Neural cell (in vitro differentiated cells): ENCODE results near the gene GZMH. TPM values are rescaled to one million over a fixed set of nuclear protein-coding genes. Genes with fewer than 3 reads are reported as not detected.

Experiments used
- H2AFZ ChIP-seq: fragments of 200-600, 300-800 bp; sonication (generic), shearing (Covaris generic); 2 replicates; pipeline ENCODE4 v1.6.0; 2014; ENCODE audit warnings: low read depth, mild to moderate bottlenecking, antibody characterized with exemption, low read length, moderate library complexity
- H3F3A ChIP-seq: fragments of 200-600 bp; shearing (Covaris generic); 2 replicates; pipeline ENCODE4 v1.6.1; 2016; ENCODE audit warnings: mild to moderate bottlenecking, moderate library complexity, mixed read lengths, antibody characterized with exemption, low read length; ENCODE audit not compliant: insufficient read depth, poor library complexity, severe bottlenecking
- H3K27ac ChIP-seq: fragments of 200-600, 300-800 bp; sonication (generic), shearing (Covaris generic); 2 replicates; pipeline ENCODE4 v1.5.1; 2014; ENCODE audit warnings: mild to moderate bottlenecking, low read length, moderate library complexity
- H3K27me3 ChIP-seq: fragments of 300-800, 200-600 bp; sonication (generic), shearing (Covaris generic); 2 replicates; pipeline ENCODE4 v1.6.0; 2014; ENCODE audit warnings: mild to moderate bottlenecking, low read depth, low read length, moderate library complexity; ENCODE audit not compliant: insufficient read depth
- H3K36me3 ChIP-seq: fragments of 300-800, 200-600 bp; sonication (generic), shearing (Covaris generic); 2 replicates; pipeline ENCODE4 v1.5.1; 2014; ENCODE audit warnings: mild to moderate bottlenecking, antibody characterized with exemption, low read length, moderate library complexity; ENCODE audit not compliant: insufficient read depth
- H3K4me2 ChIP-seq: fragments of 300-800, 200-600 bp; sonication (generic), shearing (Covaris generic); 2 replicates; pipeline ENCODE4 v1.6.0; 2014; ENCODE audit warnings: mild to moderate bottlenecking, low read length
- H3K4me3 ChIP-seq: fragments of 300-800, 200-600 bp; sonication (generic), shearing (Covaris generic); 2 replicates; pipeline ENCODE4 v1.5.1; 2014; ENCODE audit warnings: mild to moderate bottlenecking, low read length, moderate library complexity
- H3K79me2 ChIP-seq: fragments of 200-600 bp; shearing (Covaris generic); replicated peaks from 2 replicates; pipeline ENCODE4 v1.6.0; 2014; ENCODE audit warnings: mild to moderate bottlenecking, low read length, moderate library complexity; ENCODE audit not compliant: insufficient read depth
- H3K9ac ChIP-seq: fragments of 300-800, 200-600 bp; sonication (generic), shearing (Covaris generic); 2 replicates; pipeline ENCODE4 v1.6.1; 2016; ENCODE audit warnings: mild to moderate bottlenecking, low read length, mixed read lengths
- H3K9me2 ChIP-seq: fragments of 200-600 bp; shearing (Covaris generic); 2 replicates; pipeline ENCODE4 v1.6.1; 2016; ENCODE audit warnings: mild to moderate bottlenecking, low read length, mixed read lengths; ENCODE audit not compliant: insufficient read depth
- H3K9me3 ChIP-seq: fragments of 200-600, 300-800 bp; sonication (generic), shearing (Covaris generic); 2 replicates; pipeline ENCODE4 v1.6.1; 2016; ENCODE audit warnings: mild to moderate bottlenecking, mixed run types, low read length, moderate library complexity, mixed read lengths
- H4K20me1 ChIP-seq: fragments of 200-600 bp; shearing (Covaris generic); 2 replicates; pipeline ENCODE4 v1.6.1; 2016; ENCODE audit warnings: mild to moderate bottlenecking, mixed run types; ENCODE audit not compliant: insufficient read depth
- EP300 ChIP-seq: fragments of 450-650 bp; conservative IDR thresholded peaks from 2 replicates; pipeline ENCODE4 v1.6.1; 2014; ENCODE audit warnings: antibody characterized with exemption, mild to moderate bottlenecking, moderate library complexity; ENCODE audit not compliant: poor library complexity, severe bottlenecking
- EZH2 ChIP-seq: fragments of 200-600, 300-800 bp; shearing (Covaris generic), sonication (generic); IDR thresholded peaks from 2 replicates; pipeline ENCODE4 v1.6.1; 2014; ENCODE audit warnings: antibody characterized with exemption, low read length, borderline replicate concordance, mild to moderate bottlenecking; ENCODE audit not compliant: insufficient read depth, poor library complexity, severe bottlenecking
- MXI1 ChIP-seq: fragments of 450-650 bp; conservative IDR thresholded peaks from 2 replicates; pipeline ENCODE4 v1.6.1; 2014; ENCODE audit warnings: antibody characterized with exemption, mild to moderate bottlenecking; ENCODE audit not compliant: poor library complexity, severe bottlenecking
- POLR2AphosphoS5 ChIP-seq: IDR thresholded peaks from 2 replicates; pipeline ENCODE4 v1.6.1; 2012
- RAD21 ChIP-seq: fragments of 450-650 bp; conservative IDR thresholded peaks from 2 replicates; pipeline ENCODE4 v1.6.1; 2014; ENCODE audit warnings: antibody characterized with exemption, mild to moderate bottlenecking, moderate library complexity
- TAF1 ChIP-seq: IDR thresholded peaks from 2 replicates; pipeline ENCODE4 v1.6.1; 2012; ENCODE audit warnings: low read depth
- polyA plus RNA-seq: library from polyadenylated mRNA; depleted of rRNA; stranded (reverse); fragments of >200 nt; gene quantifications from 2 replicates; pipeline ENCODE4 v1.2.3, GENCODE V29; 2014
- TF ChIP-seq, protein P1 (sequence below): IDR thresholded peaks from 2 replicates; pipeline ENCODE4 v1.6.1; 2012; ENCODE audit warnings: borderline replicate concordance
- TF ChIP-seq, protein P2 (sequence below): fragments of 450-650 bp; IDR thresholded peaks from 2 replicates; pipeline ENCODE4 v1.5.1; 2014; ENCODE audit warnings: antibody characterized with exemption, mild to moderate bottlenecking, moderate library complexity; ENCODE audit not compliant: poor library complexity, severe bottlenecking

The GZMH gene
- polyA plus RNA-seq, 1 donor from 2014 or later = not detected

DNA sequence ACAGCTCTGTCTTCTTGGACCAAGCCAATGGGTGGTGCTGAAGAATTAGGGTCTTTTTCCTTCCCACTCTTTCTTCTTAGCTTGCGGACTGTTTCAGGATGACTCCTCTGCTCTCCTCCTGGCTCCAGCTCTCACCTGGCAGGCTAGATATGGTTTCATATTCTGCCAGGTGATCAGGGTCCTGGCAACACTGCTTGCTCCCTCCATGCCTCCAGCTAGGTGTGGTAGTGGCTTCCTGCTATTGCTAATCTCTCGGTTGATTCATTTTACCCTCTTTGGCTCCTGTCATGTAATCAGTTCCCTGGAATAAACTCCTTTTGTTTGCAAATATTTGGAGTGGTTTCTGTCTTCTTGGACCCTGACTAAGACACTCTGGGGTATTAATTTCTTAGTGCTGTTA, 4.3 kb upstream of the GZMH start:
- no peaks in the 10 kb centered on the region for H3K79me2 ChIP-seq
- TF ChIP-seq, protein P1, sequence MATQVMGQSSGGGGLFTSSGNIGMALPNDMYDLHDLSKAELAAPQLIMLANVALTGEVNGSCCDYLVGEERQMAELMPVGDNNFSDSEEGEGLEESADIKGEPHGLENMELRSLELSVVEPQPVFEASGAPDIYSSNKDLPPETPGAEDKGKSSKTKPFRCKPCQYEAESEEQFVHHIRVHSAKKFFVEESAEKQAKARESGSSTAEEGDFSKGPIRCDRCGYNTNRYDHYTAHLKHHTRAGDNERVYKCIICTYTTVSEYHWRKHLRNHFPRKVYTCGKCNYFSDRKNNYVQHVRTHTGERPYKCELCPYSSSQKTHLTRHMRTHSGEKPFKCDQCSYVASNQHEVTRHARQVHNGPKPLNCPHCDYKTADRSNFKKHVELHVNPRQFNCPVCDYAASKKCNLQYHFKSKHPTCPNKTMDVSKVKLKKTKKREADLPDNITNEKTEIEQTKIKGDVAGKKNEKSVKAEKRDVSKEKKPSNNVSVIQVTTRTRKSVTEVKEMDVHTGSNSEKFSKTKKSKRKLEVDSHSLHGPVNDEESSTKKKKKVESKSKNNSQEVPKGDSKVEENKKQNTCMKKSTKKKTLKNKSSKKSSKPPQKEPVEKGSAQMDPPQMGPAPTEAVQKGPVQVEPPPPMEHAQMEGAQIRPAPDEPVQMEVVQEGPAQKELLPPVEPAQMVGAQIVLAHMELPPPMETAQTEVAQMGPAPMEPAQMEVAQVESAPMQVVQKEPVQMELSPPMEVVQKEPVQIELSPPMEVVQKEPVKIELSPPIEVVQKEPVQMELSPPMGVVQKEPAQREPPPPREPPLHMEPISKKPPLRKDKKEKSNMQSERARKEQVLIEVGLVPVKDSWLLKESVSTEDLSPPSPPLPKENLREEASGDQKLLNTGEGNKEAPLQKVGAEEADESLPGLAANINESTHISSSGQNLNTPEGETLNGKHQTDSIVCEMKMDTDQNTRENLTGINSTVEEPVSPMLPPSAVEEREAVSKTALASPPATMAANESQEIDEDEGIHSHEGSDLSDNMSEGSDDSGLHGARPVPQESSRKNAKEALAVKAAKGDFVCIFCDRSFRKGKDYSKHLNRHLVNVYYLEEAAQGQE = no peak
- TF ChIP-seq EP300 (no peak), RAD21 (no peak)
- no peaks in the 10 kb centered on the region for H3K27me3 ChIP-seq
- no peaks in the 10 kb centered on the region for H3K9me3 ChIP-seq
- H3K36me3 ChIP-seq = no peaks in the 10 kb centered on the region
- no peaks in the 10 kb centered on the region for H4K20me1 ChIP-seq
- H3F3A ChIP-seq = no peaks in the 10 kb centered on the region
- no peak overlapping the region for H2AFZ ChIP-seq
- H3K4me2 ChIP-seq = no peak overlapping the region
- H3K9ac ChIP-seq = no peak overlapping the region
- H3K4me3 ChIP-seq = no peak overlapping the region
- no peaks in the 10 kb centered on the region for H3K9me2 ChIP-seq
- no peak overlapping the region for H3K27ac ChIP-seq

DNA sequence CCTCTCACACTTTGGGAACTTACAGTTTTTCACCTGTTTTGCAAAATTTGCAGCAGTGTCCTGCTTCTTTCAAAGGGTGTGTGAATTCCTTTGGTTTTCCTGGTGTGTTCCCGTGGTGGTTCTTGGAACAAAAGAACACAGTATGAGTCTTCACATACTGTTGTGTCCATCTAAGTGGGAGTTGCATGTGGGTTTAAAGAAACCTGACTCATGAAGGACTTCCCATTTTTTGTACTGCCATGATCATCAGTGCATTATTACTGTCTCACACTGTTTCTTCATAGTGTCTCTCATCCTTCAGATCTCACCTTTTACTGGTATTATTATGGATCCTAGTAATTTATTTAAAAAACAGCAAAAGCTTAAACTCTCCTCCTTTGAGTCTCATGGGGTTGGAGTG, 3.8 kb upstream of the GZMH start:
- Histone ChIP-seq H3K4me3 (no peak overlapping the region), H2AFZ (no peak overlapping the region), H3K79me2 (no peaks in the 10 kb centered on the region), H3K27me3 (no peaks in the 10 kb centered on the region), H3F3A (no peaks in the 10 kb centered on the region), H3K9ac (no peak overlapping the region), H3K9me3 (no peaks in the 10 kb centered on the region), H4K20me1 (no peaks in the 10 kb centered on the region), H3K9me2 (no peaks in the 10 kb centered on the region), H3K27ac (no peak overlapping the region), H3K36me3 (no peaks in the 10 kb centered on the region), H3K4me2 (no peak overlapping the region)
- TF ChIP-seq POLR2AphosphoS5 (no peak), EZH2 (no peak), RAD21 (no peak), TAF1 (no peak), MXI1 (no peak)
- TF ChIP-seq, protein P1 = no peak
- TF ChIP-seq, protein P2, sequence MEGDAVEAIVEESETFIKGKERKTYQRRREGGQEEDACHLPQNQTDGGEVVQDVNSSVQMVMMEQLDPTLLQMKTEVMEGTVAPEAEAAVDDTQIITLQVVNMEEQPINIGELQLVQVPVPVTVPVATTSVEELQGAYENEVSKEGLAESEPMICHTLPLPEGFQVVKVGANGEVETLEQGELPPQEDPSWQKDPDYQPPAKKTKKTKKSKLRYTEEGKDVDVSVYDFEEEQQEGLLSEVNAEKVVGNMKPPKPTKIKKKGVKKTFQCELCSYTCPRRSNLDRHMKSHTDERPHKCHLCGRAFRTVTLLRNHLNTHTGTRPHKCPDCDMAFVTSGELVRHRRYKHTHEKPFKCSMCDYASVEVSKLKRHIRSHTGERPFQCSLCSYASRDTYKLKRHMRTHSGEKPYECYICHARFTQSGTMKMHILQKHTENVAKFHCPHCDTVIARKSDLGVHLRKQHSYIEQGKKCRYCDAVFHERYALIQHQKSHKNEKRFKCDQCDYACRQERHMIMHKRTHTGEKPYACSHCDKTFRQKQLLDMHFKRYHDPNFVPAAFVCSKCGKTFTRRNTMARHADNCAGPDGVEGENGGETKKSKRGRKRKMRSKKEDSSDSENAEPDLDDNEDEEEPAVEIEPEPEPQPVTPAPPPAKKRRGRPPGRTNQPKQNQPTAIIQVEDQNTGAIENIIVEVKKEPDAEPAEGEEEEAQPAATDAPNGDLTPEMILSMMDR = no peak
